SK-N-SH treated with all-trans-retinoic acid at 6 μM for 48 hours (cell line): Measurements from ENCODE around the gene PKP4.

Source experiments
- ATAC-seq: fragments of 200-7000 bp; cut with Tn5 transposase; 3 replicates; pipeline ENCODE4 v1.9.1; 2020; ENCODE audit warnings: mild to moderate bottlenecking, moderate library complexity
- ARNTL ChIP-seq: fragments of 450-650 bp; formaldehyde crosslinking; IDR thresholded peaks from 2 replicates; pipeline ENCODE4 v1.5.0; 2020; ENCODE audit warnings: low read depth, mild to moderate bottlenecking, moderate library complexity, borderline replicate concordance
- CSDC2 ChIP-seq: fragments of 250-450 bp; sonication (Bioruptor Pico); IDR thresholded peaks from 2 replicates; pipeline ENCODE4 v1.5.0; 2020; ENCODE audit warnings: mild to moderate bottlenecking, moderate library complexity
- ESRRG ChIP-seq: fragments of 250-450 bp; sonication (Bioruptor Pico); IDR thresholded peaks from 2 replicates; pipeline ENCODE4 v1.6.1; 2021; ENCODE audit warnings: mild to moderate bottlenecking
- GLIS3 ChIP-seq: fragments of 250-450 bp; sonication (Bioruptor Pico); IDR thresholded peaks from 2 replicates; pipeline ENCODE4 v1.5.0; 2020; ENCODE audit warnings: mild to moderate bottlenecking, moderate library complexity
- OSR1 ChIP-seq: fragments of 250-450 bp; sonication (Bioruptor Pico); IDR thresholded peaks from 2 replicates; pipeline ENCODE4 v1.8.0; 2022; ENCODE audit warnings: moderate library complexity, mild to moderate bottlenecking, inconsistent platforms
- PPARA ChIP-seq: fragments of 250-450 bp; sonication (Bioruptor Pico); IDR thresholded peaks from 2 replicates; pipeline ENCODE4 v1.5.0; 2020; ENCODE audit warnings: mild to moderate bottlenecking, borderline replicate concordance
- RARB ChIP-seq: fragments of 250-450 bp; sonication (Bioruptor Pico); IDR thresholded peaks from 2 replicates; pipeline ENCODE4 v1.8.0; 2021; ENCODE audit warnings: mild to moderate bottlenecking, moderate library complexity
- SNAI2 ChIP-seq: fragments of 250-450 bp; sonication (Bioruptor Pico); IDR thresholded peaks from 2 replicates; pipeline ENCODE4 v1.5.0; 2020; ENCODE audit warnings: mild to moderate bottlenecking, moderate library complexity
- TCF4 ChIP-seq: fragments of 250-450 bp; sonication (Bioruptor Pico); IDR thresholded peaks from 2 replicates; pipeline ENCODE4 v1.8.0; 2021; ENCODE audit warnings: mild to moderate bottlenecking, moderate library complexity, borderline replicate concordance
- ZC3H10 ChIP-seq: fragments of 250-450 bp; sonication (Bioruptor Pico); IDR thresholded peaks from 2 replicates; pipeline ENCODE4 v1.5.1; 2021; ENCODE audit warnings: mild to moderate bottlenecking, moderate library complexity
- ZNF565 ChIP-seq: fragments of 450-650 bp; formaldehyde crosslinking; conservative IDR thresholded peaks from 2 replicates; pipeline ENCODE4 v1.5.0; 2020; ENCODE audit warnings: low read depth, mild to moderate bottlenecking, moderate library complexity
- ZNF70 ChIP-seq: fragments of 450-650 bp; formaldehyde crosslinking; IDR thresholded peaks from 2 replicates; pipeline ENCODE4 v1.5.0; 2020; ENCODE audit warnings: mild to moderate bottlenecking, moderate library complexity
- ZNF8 ChIP-seq: fragments of 450-650 bp; formaldehyde crosslinking; IDR thresholded peaks from 2 replicates; pipeline ENCODE4 v1.5.0; 2020; ENCODE audit warnings: mild to moderate bottlenecking, moderate library complexity
- TF ChIP-seq, protein P1 (sequence below): fragments of 250-450 bp; sonication (Bioruptor Pico); IDR thresholded peaks from 2 replicates; pipeline ENCODE4 v1.5.1; 2020; ENCODE audit warnings: low read depth, mild to moderate bottlenecking, moderate library complexity
- TF ChIP-seq, protein P2 (sequence below): fragments of 250-450 bp; sonication (Bioruptor Pico); IDR thresholded peaks from 2 replicates; pipeline ENCODE4 v1.8.0; 2021; ENCODE audit warnings: low read depth, mild to moderate bottlenecking, moderate library complexity, borderline replicate concordance
- TF ChIP-seq, protein P3 (sequence below): fragments of 250-450 bp; sonication (Bioruptor Pico); IDR thresholded peaks from 2 replicates; pipeline ENCODE4 v1.5.0; 2020; ENCODE audit warnings: mild to moderate bottlenecking, moderate library complexity
- TF ChIP-seq, protein P4 (sequence below): fragments of 250-450 bp; sonication (Bioruptor Pico); IDR thresholded peaks from 2 replicates; pipeline ENCODE4 v1.8.0; 2020; ENCODE audit warnings: mild to moderate bottlenecking, moderate library complexity, borderline replicate concordance
- TF ChIP-seq, protein P5 (sequence below): fragments of 250-450 bp; sonication (Bioruptor Pico); IDR thresholded peaks from 2 replicates; pipeline ENCODE4 v1.5.1; 2021; ENCODE audit warnings: mild to moderate bottlenecking, moderate library complexity

PKP4 gene

DNA sequence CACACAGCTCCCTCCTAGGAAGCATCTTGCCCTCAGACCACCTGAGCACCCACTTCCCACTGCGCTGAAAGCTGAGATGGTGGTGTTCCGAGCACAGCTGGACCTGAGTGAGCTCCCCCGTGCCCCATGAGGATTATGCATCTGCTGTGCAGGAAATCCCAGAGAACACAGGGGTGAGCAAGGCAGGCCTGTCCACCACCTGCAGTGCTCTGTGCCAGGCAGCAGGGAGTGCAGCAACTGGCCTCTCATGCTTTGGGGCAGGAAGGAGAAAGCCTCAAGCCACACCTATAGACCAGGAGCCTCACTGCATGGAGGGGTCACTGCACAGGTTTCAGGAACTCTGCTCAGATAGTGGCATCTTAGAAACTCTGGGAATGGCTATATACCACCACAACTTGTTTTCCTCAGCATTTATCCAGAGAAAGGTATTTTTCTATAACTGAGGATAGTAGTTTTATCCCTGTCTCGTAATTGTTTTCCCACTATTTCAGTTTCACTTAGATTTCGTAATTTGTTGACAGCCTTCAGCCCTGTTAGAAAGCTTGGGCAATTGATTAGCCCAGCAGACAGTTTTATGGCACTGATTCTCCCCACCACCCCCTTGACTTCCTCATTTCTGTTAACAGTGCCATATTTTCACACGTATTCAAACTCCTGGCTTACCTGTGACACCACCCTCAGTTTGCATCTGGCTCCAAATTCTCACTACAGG, 194.1 kb downstream of the PKP4 start:
- TF ChIP-seq SNAI2 (CRISPR knock-in tag) (no peak), GLIS3 (no peak), ARNTL (no peak), ZC3H10 (CRISPR knock-in tag) (no peak), RARB (CRISPR knock-in tag) (no peak), OSR1 (no peak), ZNF70 (CRISPR knock-in tag) (no peak), ZNF8 (CRISPR knock-in tag) (no peak)
- TF ChIP-seq, protein P1, sequence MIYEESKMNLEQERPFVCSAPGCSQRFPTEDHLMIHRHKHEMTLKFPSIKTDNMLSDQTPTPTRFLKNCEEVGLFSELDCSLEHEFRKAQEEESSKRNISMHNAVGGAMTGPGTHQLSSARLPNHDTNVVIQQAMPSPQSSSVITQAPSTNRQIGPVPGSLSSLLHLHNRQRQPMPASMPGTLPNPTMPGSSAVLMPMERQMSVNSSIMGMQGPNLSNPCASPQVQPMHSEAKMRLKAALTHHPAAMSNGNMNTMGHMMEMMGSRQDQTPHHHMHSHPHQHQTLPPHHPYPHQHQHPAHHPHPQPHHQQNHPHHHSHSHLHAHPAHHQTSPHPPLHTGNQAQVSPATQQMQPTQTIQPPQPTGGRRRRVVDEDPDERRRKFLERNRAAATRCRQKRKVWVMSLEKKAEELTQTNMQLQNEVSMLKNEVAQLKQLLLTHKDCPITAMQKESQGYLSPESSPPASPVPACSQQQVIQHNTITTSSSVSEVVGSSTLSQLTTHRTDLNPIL (CRISPR knock-in tag), result no peak
- TF ChIP-seq, protein P2, sequence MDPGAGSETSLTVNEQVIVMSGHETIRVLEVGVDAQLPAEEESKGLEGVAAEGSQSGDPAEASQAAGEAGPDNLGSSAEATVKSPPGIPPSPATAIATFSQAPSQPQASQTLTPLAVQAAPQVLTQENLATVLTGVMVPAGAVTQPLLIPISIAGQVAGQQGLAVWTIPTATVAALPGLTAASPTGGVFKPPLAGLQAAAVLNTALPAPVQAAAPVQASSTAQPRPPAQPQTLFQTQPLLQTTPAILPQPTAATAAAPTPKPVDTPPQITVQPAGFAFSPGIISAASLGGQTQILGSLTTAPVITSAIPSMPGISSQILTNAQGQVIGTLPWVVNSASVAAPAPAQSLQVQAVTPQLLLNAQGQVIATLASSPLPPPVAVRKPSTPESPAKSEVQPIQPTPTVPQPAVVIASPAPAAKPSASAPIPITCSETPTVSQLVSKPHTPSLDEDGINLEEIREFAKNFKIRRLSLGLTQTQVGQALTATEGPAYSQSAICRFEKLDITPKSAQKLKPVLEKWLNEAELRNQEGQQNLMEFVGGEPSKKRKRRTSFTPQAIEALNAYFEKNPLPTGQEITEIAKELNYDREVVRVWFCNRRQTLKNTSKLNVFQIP (CRISPR knock-in tag), result no peak
- TF ChIP-seq, protein P3, sequence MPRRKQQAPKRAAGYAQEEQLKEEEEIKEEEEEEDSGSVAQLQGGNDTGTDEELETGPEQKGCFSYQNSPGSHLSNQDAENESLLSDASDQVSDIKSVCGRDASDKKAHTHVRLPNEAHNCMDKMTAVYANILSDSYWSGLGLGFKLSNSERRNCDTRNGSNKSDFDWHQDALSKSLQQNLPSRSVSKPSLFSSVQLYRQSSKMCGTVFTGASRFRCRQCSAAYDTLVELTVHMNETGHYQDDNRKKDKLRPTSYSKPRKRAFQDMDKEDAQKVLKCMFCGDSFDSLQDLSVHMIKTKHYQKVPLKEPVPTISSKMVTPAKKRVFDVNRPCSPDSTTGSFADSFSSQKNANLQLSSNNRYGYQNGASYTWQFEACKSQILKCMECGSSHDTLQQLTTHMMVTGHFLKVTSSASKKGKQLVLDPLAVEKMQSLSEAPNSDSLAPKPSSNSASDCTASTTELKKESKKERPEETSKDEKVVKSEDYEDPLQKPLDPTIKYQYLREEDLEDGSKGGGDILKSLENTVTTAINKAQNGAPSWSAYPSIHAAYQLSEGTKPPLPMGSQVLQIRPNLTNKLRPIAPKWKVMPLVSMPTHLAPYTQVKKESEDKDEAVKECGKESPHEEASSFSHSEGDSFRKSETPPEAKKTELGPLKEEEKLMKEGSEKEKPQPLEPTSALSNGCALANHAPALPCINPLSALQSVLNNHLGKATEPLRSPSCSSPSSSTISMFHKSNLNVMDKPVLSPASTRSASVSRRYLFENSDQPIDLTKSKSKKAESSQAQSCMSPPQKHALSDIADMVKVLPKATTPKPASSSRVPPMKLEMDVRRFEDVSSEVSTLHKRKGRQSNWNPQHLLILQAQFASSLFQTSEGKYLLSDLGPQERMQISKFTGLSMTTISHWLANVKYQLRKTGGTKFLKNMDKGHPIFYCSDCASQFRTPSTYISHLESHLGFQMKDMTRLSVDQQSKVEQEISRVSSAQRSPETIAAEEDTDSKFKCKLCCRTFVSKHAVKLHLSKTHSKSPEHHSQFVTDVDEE (CRISPR knock-in tag), result no peak
- TF ChIP-seq, all 23 proteins: peak for 0
- no peak for ATAC-seq

DNA sequence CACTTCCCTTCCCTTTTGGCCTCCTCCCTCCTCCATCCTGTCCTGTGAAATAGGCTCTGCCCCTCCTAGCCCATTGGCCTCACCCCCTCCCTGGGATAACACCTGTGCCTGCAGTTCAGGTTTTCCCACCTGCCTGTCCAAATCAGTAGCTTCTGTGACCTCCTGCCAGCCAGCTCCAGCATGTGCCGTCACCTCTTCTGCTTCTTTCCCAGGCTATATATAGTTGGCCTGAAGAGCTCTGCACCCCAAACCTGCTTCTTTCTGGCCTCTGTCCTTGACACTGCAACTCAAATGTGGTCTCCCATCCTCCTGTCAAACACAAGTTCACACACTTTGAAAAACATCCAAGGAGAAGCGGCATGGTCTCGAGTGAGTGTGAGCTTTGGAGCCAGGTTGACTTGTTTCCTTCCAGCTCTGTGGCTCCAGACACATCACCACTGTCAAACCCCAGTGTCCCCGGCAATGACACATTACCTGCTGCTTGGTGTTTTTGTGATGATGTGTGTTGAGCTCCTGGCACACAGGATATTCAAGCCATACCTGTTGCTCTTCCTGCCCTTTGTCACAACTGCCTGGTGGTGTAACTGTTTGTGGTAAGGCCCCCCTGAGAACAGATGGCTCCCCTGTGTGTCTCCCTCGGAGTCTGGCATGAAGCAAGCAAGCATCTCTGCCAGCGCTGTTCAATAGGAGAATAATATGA, 194.8 kb downstream of the PKP4 start:
- ATAC-seq, result no peak
- TF ChIP-seq ZNF565 (CRISPR knock-in tag) (no peak), ESRRG (CRISPR knock-in tag) (no peak), SNAI2 (CRISPR knock-in tag) (no peak), TCF4 (no peak), ZNF8 (CRISPR knock-in tag) (no peak), RARB (CRISPR knock-in tag) (no peak), CSDC2 (CRISPR knock-in tag) (no peak)
- TF ChIP-seq, protein P3 (CRISPR knock-in tag), result no peak
- TF ChIP-seq, protein P4, sequence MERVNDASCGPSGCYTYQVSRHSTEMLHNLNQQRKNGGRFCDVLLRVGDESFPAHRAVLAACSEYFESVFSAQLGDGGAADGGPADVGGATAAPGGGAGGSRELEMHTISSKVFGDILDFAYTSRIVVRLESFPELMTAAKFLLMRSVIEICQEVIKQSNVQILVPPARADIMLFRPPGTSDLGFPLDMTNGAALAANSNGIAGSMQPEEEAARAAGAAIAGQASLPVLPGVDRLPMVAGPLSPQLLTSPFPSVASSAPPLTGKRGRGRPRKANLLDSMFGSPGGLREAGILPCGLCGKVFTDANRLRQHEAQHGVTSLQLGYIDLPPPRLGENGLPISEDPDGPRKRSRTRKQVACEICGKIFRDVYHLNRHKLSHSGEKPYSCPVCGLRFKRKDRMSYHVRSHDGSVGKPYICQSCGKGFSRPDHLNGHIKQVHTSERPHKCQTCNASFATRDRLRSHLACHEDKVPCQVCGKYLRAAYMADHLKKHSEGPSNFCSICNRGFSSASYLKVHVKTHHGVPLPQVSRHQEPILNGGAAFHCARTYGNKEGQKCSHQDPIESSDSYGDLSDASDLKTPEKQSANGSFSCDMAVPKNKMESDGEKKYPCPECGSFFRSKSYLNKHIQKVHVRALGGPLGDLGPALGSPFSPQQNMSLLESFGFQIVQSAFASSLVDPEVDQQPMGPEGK, result no peak

DNA sequence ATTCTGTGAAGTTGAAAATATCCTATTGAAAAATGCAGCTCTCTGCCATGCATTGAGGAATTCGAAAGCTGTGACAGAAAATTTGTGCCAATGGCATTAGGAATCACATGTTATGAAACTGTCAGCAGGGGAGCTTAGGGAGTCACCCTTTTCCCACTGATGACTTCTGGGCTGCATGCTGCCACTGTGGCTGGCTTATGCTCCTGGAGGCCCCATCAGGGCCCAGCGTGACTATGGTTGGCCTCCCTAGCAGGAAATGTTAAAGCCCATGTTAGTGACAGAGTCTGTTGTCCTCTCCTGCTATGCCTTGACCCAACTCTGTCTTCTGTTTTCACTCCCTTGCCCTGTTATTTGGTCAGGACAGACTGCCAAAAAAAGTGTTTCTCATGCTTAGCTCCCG, 198.9 kb downstream of the PKP4 start:
- ATAC-seq, result no peak
- no peak for TF ChIP-seq GLIS3
- TF ChIP-seq, protein P4, result no peak
- no peak for TF ChIP-seq RARB (CRISPR knock-in tag)
- no peak for TF ChIP-seq OSR1
- no peak for TF ChIP-seq ZNF565 (CRISPR knock-in tag)
- no peak for TF ChIP-seq ESRRG (CRISPR knock-in tag)
- no peak for TF ChIP-seq CSDC2 (CRISPR knock-in tag)
- no peak for TF ChIP-seq PPARA (CRISPR knock-in tag)
- TF ChIP-seq, protein P3 (CRISPR knock-in tag), result no peak
- TF ChIP-seq, protein P5, sequence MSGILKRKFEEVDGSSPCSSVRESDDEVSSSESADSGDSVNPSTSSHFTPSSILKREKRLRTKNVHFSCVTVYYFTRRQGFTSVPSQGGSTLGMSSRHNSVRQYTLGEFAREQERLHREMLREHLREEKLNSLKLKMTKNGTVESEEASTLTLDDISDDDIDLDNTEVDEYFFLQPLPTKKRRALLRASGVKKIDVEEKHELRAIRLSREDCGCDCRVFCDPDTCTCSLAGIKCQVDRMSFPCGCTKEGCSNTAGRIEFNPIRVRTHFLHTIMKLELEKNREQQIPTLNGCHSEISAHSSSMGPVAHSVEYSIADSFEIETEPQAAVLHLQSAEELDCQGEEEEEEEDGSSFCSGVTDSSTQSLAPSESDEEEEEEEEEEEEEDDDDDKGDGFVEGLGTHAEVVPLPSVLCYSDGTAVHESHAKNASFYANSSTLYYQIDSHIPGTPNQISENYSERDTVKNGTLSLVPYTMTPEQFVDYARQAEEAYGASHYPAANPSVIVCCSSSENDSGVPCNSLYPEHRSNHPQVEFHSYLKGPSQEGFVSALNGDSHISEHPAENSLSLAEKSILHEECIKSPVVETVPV, result no peak
